GM12875 (cell line): ENCODE data around the gene NEB.

Source experiments
- H3K4me3 ChIP-seq: one replicate; pipeline ENCODE4 v1.5.1; 2011; ENCODE audit warnings: low read depth, low read length, control low read depth
- CTCF ChIP-seq: IDR thresholded peaks from 2 replicates; pipeline ENCODE4 v1.5.1; 2011; ENCODE audit warnings: low read depth, mild to moderate bottlenecking, control low read depth, inconsistent platforms, low read length, moderate library complexity, borderline replicate concordance; ENCODE audit not compliant: insufficient read depth

The NEB gene

GRCh38 chr2:151733771-151734672, at the start of gene NEB:
NEB (minus strand) TSS chr2:151734476; CDS start chr2:151733156, 1,320 bp downstream.
- H3K4me3 ChIP-seq, result no peak within 1 kb of the TSS
- no peak for TF ChIP-seq CTCF

GRCh38 chr2:151783133-151783520, 48.9 kb upstream of the NEB start:
- H3K4me3 ChIP-seq, result no peak overlapping the region
- no peak for TF ChIP-seq CTCF

GRCh38 chr2:151782378-151783132, 48.3 kb upstream of the NEB start:
- no peak overlapping the region for H3K4me3 ChIP-seq
- TF ChIP-seq CTCF, result no peak

- no peak for TF ChIP-seq CTCF
- no peak overlapping the region for H3K4me3 ChIP-seq
Measured at GRCh38 chr2:151781642-151782041, 47.4 kb upstream of the NEB start.

GRCh38 chr2:151780938-151781337, 46.7 kb upstream of the NEB start:
- H3K4me3 ChIP-seq, result no peak overlapping the region
- TF ChIP-seq CTCF, result no peak

GRCh38 chr2:151777935-151778334, 43.7 kb upstream of the NEB start:
- TF ChIP-seq CTCF, result no peak
- H3K4me3 ChIP-seq, result no peak overlapping the region
